HG03139 (cell line): ENCODE results near the gene MACROD2.

ENCODE experiments used
- ATAC-seq: cut with Tn5 transposase; IDR thresholded peaks from one replicate; pipeline ENCODE4 v1.9.1; 2021; ENCODE audit not compliant: unreplicated experiment

The MACROD2 gene

DNA sequence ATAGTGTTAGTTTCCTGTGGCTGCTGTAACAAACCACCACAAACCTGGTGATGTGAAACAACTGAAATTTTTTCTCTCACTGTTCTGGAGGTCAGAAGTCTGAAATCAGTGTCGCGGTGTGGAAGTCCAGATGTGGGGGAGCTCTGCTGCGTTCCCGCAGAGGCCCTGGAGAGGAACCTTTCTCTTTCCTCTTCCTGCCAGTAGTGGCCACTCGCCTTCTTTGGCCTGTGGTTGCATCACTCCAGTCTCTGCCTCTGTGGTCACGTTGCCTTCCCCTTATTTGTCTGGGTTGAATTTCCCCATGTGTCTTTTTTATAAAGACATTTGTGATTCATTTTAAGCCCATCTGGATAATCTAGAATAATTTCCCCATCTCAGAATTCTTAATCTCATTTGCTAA, 637.6 kb downstream of the MACROD2 start:
- ATAC-seq, result no peak

DNA sequence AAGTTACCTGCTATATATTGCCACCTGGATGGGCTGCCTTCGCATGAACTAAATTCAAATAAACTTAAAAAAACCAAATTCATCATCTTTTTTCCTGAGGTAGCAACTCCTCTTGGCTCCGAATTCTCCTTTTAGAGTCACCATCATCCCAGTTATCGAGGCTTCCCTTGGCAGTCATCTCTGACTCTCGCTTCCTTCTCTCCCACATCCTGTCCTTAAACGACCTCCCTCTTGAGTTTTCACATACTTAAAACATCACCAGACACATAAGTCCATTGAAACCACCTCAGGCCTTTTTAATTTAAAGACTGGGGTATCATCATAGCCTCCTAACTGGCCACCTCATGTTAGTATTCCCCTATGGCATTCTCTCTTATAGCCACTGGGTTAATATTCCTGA, 638.2 kb downstream of the MACROD2 start:
- no peak for ATAC-seq

DNA sequence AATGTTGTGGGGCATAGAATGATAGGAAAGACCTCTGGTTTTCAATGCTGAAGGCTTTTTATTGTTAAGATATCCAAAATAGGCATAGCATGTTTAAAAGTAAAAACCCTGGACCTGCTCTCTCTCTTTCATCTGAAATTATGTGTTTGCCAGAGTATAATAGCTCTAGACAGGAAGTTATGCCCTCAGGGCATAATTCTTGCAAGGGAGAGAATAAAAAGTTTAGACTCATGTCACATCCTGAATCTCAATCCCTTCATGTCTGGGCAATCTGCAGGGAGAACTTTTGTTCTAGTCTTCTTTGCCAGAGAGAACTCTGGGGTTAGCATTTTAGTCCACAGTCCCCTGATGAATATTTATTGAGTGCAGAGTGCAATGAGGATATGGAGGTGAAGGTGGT, 639.3 kb downstream of the MACROD2 start:
- no peak for ATAC-seq

DNA sequence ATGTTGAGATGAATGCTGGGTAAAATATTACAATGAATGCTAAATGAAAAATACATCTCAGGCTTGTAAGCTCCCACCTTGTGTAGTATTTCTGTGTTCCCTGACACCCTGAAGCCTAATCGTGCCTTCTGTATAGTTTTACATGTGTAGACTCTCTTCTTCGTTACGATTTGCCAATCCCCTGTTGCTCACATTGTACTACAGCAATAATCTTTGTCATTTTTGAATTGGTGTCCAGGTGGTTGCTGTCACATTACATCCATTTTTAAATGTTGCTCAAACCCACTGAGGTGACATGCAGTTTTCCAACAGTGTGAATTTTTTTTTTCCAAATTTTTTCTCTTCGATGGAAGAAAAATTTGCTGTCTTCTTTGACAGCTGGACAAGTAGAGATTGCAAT, 642.1 kb downstream of the MACROD2 start:
- no peak for ATAC-seq

DNA sequence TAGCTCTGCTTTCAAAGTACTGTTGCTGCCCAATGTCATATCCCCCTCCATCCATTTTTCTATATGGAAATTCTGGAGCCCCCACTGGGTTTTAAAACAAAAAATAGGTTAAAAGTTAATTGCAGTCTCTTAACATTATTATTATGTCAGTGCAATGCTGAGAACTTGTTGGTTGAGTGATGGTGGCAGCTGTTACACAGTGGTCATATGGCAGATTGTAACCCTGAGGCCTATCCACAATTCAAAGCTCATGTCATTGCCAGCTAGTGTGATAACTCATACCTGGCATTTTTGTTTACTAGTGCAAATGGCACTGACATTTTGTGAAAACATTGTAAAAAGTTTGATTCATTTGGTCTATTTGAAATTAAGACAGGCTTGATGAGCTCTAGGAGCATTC, 647.8 kb downstream of the MACROD2 start:
- ATAC-seq, result no peak

DNA sequence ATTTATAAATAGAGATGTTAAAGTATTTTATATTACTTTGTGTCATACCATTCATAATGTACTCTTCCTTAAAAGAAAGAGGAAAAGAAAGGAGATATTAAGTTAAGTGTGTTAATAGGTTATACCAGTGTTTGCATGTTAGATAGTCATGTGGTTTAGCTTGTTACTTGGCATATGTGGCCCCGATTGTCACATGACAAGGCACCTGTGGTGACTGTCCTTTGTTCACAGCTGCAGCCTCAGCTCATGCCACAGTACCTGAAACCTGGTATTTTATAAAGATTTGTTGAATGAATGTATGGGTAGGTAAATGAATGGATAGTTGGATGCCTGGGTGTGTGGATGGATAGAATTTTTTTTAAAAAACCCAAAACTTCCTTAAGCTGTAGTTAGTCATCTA, 648.2 kb downstream of the MACROD2 start:
- no peak for ATAC-seq

DNA sequence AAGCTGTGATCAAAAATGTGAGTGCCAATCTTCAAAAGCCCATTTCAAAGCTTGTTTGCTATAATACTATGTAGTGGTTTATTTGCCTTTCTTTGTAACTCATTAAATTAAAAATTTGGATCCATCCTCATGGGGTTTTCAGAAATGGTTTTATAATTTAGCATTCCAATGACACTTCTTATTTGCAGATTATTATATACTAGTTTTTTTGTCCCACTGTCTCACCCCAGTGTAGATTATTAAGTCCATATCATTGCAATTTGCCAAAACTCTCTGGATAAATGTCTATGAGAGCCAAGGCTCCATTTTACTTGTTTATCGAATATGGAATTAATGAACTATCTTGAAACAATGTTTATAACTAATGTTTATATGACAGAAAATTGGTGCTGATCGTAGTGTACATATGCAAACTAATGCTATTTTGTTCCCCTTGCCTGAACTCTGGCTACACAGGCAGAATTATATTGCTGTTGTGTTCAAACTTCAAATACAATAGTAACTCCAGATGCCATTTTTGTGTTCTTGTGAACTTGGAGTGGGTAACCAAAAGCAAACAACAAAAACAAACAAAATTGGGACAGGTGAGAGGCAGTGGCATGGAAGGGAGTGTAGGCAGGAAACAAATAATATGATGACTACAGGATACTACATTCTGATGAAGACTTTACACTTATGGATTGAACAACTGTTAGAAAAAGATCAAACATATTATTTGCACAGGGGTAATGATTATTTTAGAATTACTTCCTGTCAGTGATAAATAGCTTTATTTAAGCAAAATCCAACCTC, 649.2 kb downstream of the MACROD2 start:
- no peak for ATAC-seq

DNA sequence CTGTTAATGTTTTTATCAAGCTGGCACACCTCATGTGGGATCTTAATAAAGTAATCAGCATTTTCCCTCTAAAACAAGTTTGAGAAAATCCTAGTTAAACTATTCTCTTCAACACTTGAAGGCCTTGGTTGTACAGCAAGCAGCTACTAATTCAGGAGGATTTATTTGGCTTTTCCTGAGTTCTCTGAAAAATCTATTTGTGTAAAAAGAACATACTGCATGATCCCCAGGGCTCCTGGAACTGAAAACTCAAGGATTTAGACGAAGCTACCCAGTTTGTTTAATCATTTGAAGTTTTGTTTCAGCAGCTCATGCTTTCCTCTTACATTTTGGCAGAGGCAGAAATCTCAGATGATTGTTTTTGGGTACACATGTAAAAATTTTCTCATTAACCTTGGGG, 651.7 kb downstream of the MACROD2 start:
- ATAC-seq, result no peak

DNA sequence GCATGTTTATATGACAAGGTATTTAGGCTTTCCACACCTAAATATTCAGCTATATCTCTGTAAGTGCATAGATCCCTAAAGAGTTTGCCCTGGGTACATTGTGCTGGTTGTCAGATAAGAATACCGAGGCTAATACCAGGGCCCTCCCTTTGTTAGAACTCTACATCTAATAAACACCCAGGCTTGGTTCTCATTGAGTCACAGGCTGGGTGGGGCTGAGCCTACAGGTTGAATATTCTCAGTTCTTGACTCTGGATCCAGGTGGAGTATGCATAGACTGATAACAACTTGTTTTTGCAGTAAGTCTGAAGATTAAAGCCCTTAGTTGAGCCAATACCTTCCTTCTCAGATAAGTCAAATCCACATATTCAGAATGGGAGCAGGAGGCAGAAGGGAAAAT, 654.3 kb downstream of the MACROD2 start:
- no peak for ATAC-seq

DNA sequence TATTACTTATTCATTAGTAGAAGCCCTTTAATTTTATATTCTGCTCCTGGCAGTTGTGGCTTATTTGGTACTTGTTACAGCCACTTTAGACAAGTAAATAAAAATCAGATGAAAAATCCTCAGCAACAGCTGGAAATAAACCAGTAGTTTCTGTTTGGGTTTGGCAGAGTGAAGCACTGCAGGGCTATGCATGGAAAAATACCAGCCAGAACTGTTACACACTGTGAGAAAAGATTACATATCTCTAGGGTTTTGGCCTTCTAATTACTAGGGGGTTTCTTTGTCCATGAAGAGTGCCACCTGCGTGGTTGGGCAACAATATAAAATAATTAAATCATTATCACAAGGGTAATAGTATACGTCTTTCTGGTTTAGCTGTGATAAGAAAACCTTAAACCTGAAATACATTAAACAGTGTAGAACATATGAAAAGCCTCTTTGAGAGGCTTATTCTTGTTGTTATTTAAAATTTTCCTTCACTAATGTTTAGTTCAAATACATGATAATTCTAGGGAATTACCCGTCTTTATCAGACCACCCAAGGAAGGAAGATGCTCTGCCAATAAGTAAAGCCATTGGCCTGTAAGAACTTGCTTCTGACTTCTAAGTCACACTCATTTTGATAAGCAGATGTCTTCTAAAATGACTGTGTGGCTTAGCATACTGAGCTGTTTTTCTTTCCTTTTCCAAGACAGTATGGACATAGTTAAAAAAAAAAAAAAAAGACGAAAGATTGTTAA, 662.1 kb downstream of the MACROD2 start:
- no peak for ATAC-seq

DNA sequence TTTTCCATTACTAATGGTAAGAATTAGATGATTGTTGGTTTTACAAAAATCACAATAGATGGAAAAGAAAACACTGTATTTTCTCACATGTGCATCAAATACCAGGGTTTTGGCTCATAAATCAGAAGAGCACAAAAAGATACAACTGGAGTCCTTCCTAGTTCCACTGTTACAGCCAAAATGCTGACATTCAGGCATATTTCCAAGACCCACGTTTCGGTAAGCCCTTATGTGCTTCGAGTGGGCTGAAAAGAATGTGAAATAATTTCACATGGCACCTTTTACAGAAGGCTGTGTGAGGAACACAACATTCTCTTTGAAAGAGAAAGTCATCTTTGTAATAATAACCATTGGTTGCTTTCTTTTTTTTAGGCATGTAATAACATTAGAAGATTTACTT, 668.8 kb downstream of the MACROD2 start:
- ATAC-seq, result no peak

DNA sequence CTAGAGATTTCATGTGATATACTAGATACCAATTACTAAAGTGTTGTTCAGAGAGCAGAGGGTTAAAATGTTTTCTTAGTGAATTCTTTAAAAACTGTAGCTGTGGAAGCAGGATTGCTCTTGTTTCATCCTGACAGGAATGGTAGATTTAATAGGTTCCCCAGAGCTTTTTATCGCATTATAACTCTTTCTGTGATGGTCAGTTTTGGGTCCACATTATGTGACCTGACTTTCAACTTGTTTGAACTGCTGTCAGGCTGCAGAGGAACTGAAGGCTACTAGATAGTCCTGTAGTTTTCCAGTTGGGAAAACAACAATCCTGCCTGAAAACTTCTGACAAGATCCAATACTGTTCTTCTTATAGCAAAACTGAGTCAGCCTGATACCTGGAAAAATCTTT, 671.4 kb downstream of the MACROD2 start:
- ATAC-seq, result no peak

DNA sequence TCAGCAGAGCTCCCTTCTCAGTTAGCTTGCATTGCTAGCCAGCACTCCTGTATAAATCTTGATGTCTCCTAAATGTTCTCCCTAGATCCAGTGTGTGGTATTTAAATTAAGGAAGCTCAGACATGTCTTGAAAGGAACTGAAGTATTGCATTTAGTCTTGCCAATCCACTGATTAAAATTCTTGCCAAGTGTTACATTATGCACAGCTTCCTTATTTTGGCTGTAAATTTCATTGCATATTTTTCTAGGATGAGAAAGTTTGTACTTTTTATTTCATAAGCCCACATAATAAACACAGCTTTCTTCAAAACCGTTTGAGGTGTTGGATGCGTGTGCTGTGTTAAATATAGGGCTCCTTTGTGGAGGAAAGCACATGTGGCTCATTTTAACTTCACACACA, 671.9 kb downstream of the MACROD2 start:
- ATAC-seq, result no peak

DNA sequence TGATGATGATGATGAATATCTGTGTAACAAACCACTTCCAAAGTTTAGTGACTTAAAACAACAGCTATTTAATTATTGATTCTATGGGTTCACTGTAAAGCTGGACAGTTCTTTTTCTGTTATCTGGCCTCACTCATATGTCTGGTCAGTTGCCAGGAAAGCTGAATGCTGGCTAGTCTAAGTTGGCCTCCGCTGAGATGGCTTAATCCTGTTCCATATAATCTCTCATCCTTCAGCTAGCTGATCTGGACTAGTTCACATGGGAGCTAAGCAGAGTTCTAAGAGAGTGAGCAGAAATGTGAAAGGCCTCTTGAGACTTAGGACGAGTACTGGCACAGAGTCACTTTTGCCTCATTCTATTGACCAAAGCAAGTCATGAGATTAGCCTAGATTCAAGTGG, 676.8 kb downstream of the MACROD2 start:
- ATAC-seq, result no peak

DNA sequence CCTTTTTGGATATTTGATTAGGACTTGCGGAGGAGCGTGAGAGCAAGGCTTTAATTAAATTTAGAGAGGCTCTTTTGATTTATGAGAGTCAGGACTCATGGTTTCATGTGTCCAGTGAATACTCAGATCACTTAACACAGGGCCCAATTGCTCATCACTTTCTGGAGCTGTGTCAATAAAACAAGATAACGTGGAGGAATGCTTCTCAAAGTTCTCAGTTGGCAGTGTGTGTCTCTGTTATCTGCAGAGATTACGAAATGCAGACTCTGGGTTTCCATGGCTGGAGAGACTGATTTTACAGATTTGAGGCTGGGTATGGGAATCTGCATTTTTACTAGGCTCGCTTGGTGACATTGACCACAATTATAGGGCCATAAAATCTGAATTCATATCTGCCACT, 677.8 kb downstream of the MACROD2 start:
- ATAC-seq, result no peak

DNA sequence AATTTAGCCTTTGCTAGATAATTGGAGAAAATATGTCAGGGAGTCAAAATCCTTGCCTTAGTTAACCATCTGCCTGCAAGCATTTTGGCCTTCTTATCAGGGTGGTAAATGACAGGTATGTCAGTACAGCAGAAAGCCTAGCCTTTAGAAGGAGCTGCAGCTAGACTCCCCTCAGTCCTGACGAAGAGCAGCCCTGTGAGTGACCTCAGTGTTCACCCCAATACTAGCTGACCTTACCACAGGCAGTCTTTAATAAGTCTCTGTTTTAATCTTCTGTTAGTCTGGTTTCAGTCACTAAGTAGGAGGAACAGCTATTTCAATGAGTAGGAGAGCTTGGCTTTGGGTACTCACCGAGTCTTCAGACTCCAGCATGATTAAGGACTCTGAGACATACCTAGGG, 682.1 kb downstream of the MACROD2 start:
- no peak for ATAC-seq

DNA sequence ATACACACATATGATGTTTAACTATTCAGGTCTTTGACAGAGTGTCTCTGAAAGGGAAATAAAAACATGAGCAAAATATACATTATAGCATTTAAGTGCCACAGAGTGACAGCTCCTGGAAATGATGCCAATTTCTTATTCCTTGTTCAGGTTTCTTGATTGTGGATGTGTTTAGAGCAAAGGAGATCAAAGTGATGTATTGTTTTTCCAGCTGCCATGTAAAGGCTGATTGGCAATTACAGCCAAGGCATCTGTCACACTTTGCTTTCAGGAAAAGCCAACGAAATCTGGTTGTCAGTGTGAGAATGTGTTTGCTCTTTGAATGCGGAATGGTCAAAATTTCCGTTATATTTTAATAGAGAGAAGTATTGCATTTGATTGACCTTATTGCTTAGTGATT, 689.9 kb downstream of the MACROD2 start:
- ATAC-seq, result no peak

DNA sequence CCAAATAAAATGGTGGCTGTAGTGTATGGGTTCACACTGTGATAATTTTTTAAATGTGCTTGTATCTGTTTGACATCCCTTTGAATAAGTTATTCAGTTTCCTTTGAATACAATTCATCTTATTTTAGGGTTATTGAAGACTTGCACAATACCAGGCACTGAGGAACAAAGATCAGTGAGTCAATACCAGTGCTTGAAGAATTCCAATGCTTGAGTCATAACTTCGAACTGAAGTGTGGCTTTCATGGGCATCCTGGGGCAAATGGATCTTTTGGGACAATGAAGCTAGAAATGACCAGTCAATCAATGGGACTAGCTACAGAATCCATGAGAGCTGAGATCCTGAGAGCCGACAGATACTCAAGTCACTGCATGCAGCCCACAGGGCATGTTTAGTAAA, 692.0 kb downstream of the MACROD2 start:
- ATAC-seq, result no peak

DNA sequence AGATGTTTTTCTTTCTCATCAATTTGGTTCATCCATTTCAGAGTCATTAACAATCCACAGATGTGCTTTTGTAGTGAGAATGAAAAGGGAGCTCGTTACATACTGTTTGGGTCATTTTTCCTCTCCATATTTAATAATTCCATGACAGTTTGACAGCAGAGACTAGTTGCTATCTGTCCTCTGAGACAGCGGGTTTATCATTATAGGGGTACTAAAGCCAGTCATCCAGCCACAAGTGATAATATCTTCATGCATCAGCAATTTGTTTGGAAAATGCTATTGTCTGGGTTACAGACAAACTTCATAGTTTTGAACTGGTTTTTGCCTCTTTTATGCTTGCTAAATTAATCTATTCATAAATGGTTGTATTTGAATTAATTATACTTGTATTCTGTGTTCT, 692.7 kb downstream of the MACROD2 start:
- ATAC-seq, result no peak

DNA sequence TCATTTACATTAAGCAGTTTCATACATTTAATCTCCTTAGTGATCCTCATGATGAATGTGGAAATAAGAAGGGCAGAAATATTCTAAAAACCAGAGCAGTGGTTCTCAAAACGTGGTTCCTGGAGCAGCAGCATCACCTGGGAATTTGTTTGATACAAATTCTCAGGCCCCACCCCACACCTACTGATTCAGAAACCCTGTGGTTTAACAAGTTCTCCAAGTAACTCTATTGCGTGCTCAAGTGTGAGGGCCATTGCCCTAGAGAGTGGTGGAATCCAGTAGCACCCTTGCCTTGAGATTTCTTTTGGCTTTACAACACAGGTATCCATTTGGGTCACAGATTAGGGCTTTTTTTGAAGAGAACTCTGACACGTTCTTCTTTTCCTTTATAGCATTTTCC, 696.7 kb downstream of the MACROD2 start:
- ATAC-seq, result no peak

DNA sequence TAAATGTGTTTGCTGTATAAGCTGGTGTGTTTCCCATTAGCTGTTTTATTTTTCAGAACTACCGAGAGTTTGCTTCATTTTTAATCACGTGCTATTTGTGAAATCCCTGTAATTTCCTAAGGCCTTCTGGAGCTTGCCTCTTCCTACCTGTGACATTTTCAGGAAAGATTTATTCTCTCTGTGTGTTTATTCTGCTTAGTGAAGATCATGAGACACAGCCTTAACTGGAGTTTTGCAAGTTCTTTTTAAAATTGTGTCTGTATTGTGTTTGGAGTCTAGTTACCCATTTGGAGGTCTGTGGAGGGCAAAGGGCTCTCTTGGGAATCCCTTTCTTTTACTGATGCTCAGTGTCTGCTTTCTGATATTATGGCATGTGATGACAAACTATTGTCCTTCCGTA, 701.2 kb downstream of the MACROD2 start:
- no peak for ATAC-seq

DNA sequence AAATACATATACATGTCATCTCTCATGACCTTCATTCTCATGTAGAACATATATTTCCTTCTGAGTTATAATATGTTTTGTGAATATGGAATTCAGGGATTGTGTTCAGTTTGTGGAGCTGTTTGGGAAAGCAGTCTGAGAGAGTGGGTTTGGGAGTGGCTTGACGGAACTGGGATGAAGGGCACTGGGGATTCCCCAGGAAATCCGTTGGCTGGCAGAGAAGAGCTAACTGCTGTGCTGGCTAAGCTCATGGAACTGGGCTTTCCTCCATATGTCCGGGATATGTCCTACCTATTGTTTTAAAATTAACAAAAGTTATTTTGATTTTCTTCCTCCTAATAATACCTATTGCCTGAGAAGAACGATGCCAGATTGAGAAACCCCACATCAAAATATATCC, 701.6 kb downstream of the MACROD2 start:
- ATAC-seq, result no peak

DNA sequence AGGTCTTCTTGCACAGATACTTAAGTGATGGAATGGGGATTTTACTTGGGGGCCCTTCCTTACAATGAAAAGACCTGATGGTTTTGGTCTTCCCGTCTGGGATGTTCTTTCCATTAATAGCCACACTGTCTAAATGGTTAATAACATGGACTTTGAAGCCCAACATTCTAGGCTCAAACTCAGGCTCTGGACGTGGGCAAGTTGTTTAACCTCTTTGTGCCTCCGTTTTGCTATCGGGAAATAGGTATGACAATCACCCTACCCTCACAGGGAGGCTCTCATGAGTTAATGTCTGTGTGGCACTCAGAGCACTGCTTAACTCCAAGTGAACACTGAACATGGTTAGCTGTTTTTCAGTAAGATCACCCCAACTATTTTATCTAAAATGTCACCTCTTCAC, 702.8 kb downstream of the MACROD2 start:
- ATAC-seq, result no peak
